Measurements from ENCODE around the gene NME8. TPM values are rescaled to one million over a fixed set of nuclear protein-coding genes. Genes with fewer than 3 reads are reported as not detected.
A peak's percentile ranks its signal among the peaks of the same experiment; 100 is the strongest.

The NME8 gene
- total and polyA plus RNA-seq, 12 donors, result 0.64 to 1.9 TPM; not detected in 10

- no peaks in the 10 kb centered on the region for H3K27me3 ChIP-seq
- H3K4me3 ChIP-seq, result no peak overlapping the region
- TF ChIP-seq CTCF (IDR thresholded peaks at IDR 0.05), result no peak
- TF ChIP-seq POLR2A (IDR thresholded peaks at IDR 0.05), result no peak
- intact Hi-C loops (cut with DNase I), result loop anchor here (5.0 to 10.0 kb wide), 2 partner anchors 323 to 325 kb away; no protein-coding TSS in a partner anchor
- H3K36me3 ChIP-seq (replicated peaks in 1 of 2), result no peaks in the 10 kb centered on the region
- WGBS, 4 donors, result 71 to 78% (median 77%) methylated on average over 3 of the region's 3 CpGs
- H3K27ac ChIP-seq, result no peak overlapping the region
- no peak for DNase-seq
- H3K9me3 ChIP-seq (replicated peaks in 1 of 3), result no peaks in the 10 kb centered on the region
- H3K4me1 ChIP-seq (replicated peaks in 1 of 2), result peaks cover 4 to 15% of the 10 kb centered on the region in 2 donors
These were observed 51.4 kb downstream of the NME8 start for GRCh38 chr7:37899712-37900247.

GRCh38 chr7:37901236-37901827 is 52.9 kb downstream of the NME8 start:
- peak; percentile 37 to 89 (median 70) for TF ChIP-seq CTCF (IDR thresholded peaks at IDR 0.05)
- TF ChIP-seq POLR2A (IDR thresholded peaks at IDR 0.05), result no peak
- no peaks in the 10 kb centered on the region for H3K27me3 ChIP-seq
- H3K27ac ChIP-seq, result peak overlapping the region in 1 of 5 donors; percentile 53
- no peaks in the 10 kb centered on the region for H3K9me3 ChIP-seq (replicated peaks in 1 of 3)
- H3K36me3 ChIP-seq (replicated peaks in 1 of 2), result no peaks in the 10 kb centered on the region
- peaks cover 4 to 15% of the 10 kb centered on the region in 2 donors for H3K4me1 ChIP-seq (replicated peaks in 1 of 2)
- H3K4me3 ChIP-seq, result no peak overlapping the region
- intact Hi-C loops (cut with DNase I), result loop anchor here in 1 of 2 donors (5.0 kb wide), 1 partner anchor 321 kb away; no protein-coding TSS in a partner anchor
- 15 to 22% (median 18%) methylated on average over 6 of the region's 6 CpGs for WGBS, 4 donors
- peak in 1 of 7 donors; percentile 20 for DNase-seq

GRCh38 chr7:37901890-37902524 is 53.6 kb downstream of the NME8 start:
- no peak overlapping the region for H3K4me3 ChIP-seq
- DNase-seq, result peak in 3 of 7 donors; percentile 15 to 39 (median 27)
- no peaks in the 10 kb centered on the region for H3K9me3 ChIP-seq (replicated peaks in 1 of 3)
- intact Hi-C loops (cut with DNase I), result loop anchor here in 1 of 2 donors (5.0 kb wide), 1 partner anchor 320 kb away; no protein-coding TSS in a partner anchor
- 83 to 94% (median 91%) methylated on average over 2 of the region's 2 CpGs for WGBS, 4 donors
- peaks cover 4 to 15% of the 10 kb centered on the region in 2 donors for H3K4me1 ChIP-seq (replicated peaks in 1 of 2)
- H3K36me3 ChIP-seq (replicated peaks in 1 of 2), result no peaks in the 10 kb centered on the region
- no peaks in the 10 kb centered on the region for H3K27me3 ChIP-seq
- H3K27ac ChIP-seq, result peak overlapping the region in 1 of 5 donors; percentile 53
- TF ChIP-seq POLR2A (IDR thresholded peaks at IDR 0.05), result no peak
- no peak for TF ChIP-seq CTCF (IDR thresholded peaks at IDR 0.05)

GRCh38 chr7:37908221-37908788 is 59.9 kb downstream of the NME8 start:
- Histone ChIP-seq H3K36me3 (replicated peaks in 1 of 2) (no peaks in the 10 kb centered on the region), H3K27me3 (no peaks in the 10 kb centered on the region), H3K4me1 (replicated peaks in 1 of 2) (no peaks in the 10 kb centered on the region), H3K27ac (no peak overlapping the region), H3K4me3 (no peak overlapping the region), H3K9me3 (replicated peaks in 1 of 3) (no peaks in the 10 kb centered on the region)
- no peak for TF ChIP-seq POLR2A (IDR thresholded peaks at IDR 0.05)
- TF ChIP-seq CTCF (IDR thresholded peaks at IDR 0.05), result no peak
- WGBS, 4 donors, result 89 to 96% (median 92%) methylated on average over 1 of the region's 1 CpG
- no peak for DNase-seq
- intact Hi-C loops (cut with DNase I), result no loop called here
